Measurements from ENCODE around the gene COL24A1.
"Not testable (repeated sequence)": the region's sequence is repeated elsewhere in the genome, so short reads cannot be mapped to it uniquely, and the experiment has no call there.

COL24A1 gene

GRCh38 chr1:85864727-85865126, 291.8 kb downstream of the COL24A1 start:
- Histone ChIP-seq H3K4me3 (IDR thresholded peaks at IDR 0.05; ENCODE audit: insufficient read depth, low read depth, low read length) (no peak overlapping the region), H3K36me3 (ENCODE audit: insufficient read depth) (no peaks in the 10 kb centered on the region), H3K4me1 (ENCODE audit: low read depth, poor library complexity, severe bottlenecking) (no peaks in the 10 kb centered on the region), H3K27ac (no peak overlapping the region), H3K79me2 (ENCODE audit: insufficient read depth, low read depth) (no peaks in the 10 kb centered on the region), H2AFZ (ENCODE audit: low read depth) (no peak overlapping the region), H3K4me2 (no peak overlapping the region), H4K20me1 (ENCODE audit: insufficient read depth) (no peaks in the 10 kb centered on the region), H3K27me3 (ENCODE audit: insufficient read depth, low read depth) (no peaks in the 10 kb centered on the region), H3K9ac (no peak overlapping the region)
- TF ChIP-seq CTCF (conservative IDR thresholded peaks at IDR 0.05; ENCODE audit: low read depth, low read length), result no peak

- not testable (repeated sequence) for H3K9ac ChIP-seq; H3K4me1 ChIP-seq (ENCODE audit: low read depth, poor library complexity, severe bottlenecking); H3K36me3 ChIP-seq (ENCODE audit: insufficient read depth); H4K20me1 ChIP-seq (ENCODE audit: insufficient read depth); H3K27me3 ChIP-seq (ENCODE audit: insufficient read depth, low read depth); H3K27ac ChIP-seq; H3K4me2 ChIP-seq; H3K79me2 ChIP-seq (ENCODE audit: insufficient read depth, low read depth); H2AFZ ChIP-seq (ENCODE audit: low read depth); H3K4me3 ChIP-seq (IDR thresholded peaks at IDR 0.05; ENCODE audit: insufficient read depth, low read depth, low read length)
Measured at GRCh38 chr1:85863639-85864038, 292.9 kb downstream of the COL24A1 start.

- Histone ChIP-seq H3K79me2 (ENCODE audit: insufficient read depth, low read depth) (no peaks in the 10 kb centered on the region), H3K36me3 (ENCODE audit: insufficient read depth) (no peaks in the 10 kb centered on the region), H3K4me1 (ENCODE audit: low read depth, poor library complexity, severe bottlenecking) (no peaks in the 10 kb centered on the region), H3K4me2 (no peak overlapping the region), H3K27me3 (ENCODE audit: insufficient read depth, low read depth) (no peaks in the 10 kb centered on the region), H2AFZ (ENCODE audit: low read depth) (no peak overlapping the region), H4K20me1 (ENCODE audit: insufficient read depth) (no peaks in the 10 kb centered on the region), H3K27ac (no peak overlapping the region), H3K9ac (no peak overlapping the region), H3K4me3 (IDR thresholded peaks at IDR 0.05; ENCODE audit: insufficient read depth, low read depth, low read length) (no peak overlapping the region)
- no peak for TF ChIP-seq CTCF (conservative IDR thresholded peaks at IDR 0.05; ENCODE audit: low read depth, low read length)
Measured at GRCh38 chr1:85862456-85862855, 294.1 kb downstream of the COL24A1 start.

GRCh38 chr1:85857991-85858390, 298.6 kb downstream of the COL24A1 start:
- Histone ChIP-seq H3K27me3 (ENCODE audit: insufficient read depth, low read depth) (no peaks in the 10 kb centered on the region), H4K20me1 (ENCODE audit: insufficient read depth) (no peaks in the 10 kb centered on the region), H2AFZ (ENCODE audit: low read depth) (no peak overlapping the region), H3K9ac (no peak overlapping the region), H3K27ac (no peak overlapping the region), H3K36me3 (ENCODE audit: insufficient read depth) (no peaks in the 10 kb centered on the region), H3K4me2 (no peak overlapping the region), H3K79me2 (ENCODE audit: insufficient read depth, low read depth) (no peaks in the 10 kb centered on the region), H3K4me3 (IDR thresholded peaks at IDR 0.05; ENCODE audit: insufficient read depth, low read depth, low read length) (no peak overlapping the region), H3K4me1 (ENCODE audit: low read depth, poor library complexity, severe bottlenecking) (no peaks in the 10 kb centered on the region)
- no peak for TF ChIP-seq CTCF (conservative IDR thresholded peaks at IDR 0.05; ENCODE audit: low read depth, low read length)

GRCh38 chr1:85850238-85850637, 306.3 kb downstream of the COL24A1 start:
- H3K27ac ChIP-seq, result no peak overlapping the region
- H3K36me3 ChIP-seq (ENCODE audit: insufficient read depth), result no peaks in the 10 kb centered on the region
- H3K79me2 ChIP-seq (ENCODE audit: insufficient read depth, low read depth), result no peaks in the 10 kb centered on the region
- H3K9ac ChIP-seq, result no peak overlapping the region
- H4K20me1 ChIP-seq (ENCODE audit: insufficient read depth), result no peaks in the 10 kb centered on the region
- no peak for TF ChIP-seq CTCF (conservative IDR thresholded peaks at IDR 0.05; ENCODE audit: low read depth, low read length)
- H3K4me2 ChIP-seq, result no peak overlapping the region
- no peaks in the 10 kb centered on the region for H3K4me1 ChIP-seq (ENCODE audit: low read depth, poor library complexity, severe bottlenecking)
- no peak overlapping the region for H3K4me3 ChIP-seq (IDR thresholded peaks at IDR 0.05; ENCODE audit: insufficient read depth, low read depth, low read length)
- H3K27me3 ChIP-seq (ENCODE audit: insufficient read depth, low read depth), result no peaks in the 10 kb centered on the region
- H2AFZ ChIP-seq (ENCODE audit: low read depth), result no peak overlapping the region
